Glomerular endothelial cell (primary cell): Measurements from ENCODE around the gene ZNF837. TPM values are rescaled to one million over a fixed set of nuclear protein-coding genes. Genes with fewer than 3 reads are reported as not detected.
"Not testable (repeated sequence)": the region's sequence is repeated elsewhere in the genome, so short reads cannot be mapped to it uniquely, and the experiment has no call there.

Source experiments
- DNase-seq: peaks from one replicate; pipeline ENCODE4 v3.0.0-alpha.2; 2011; ENCODE audit warnings: low read depth, low spot score; ENCODE audit errors: extremely low read depth
- total RNA-seq: library from RNA; depleted of rRNA; stranded (reverse); fragments of >200 nt; gene quantifications from 2 replicates; pipeline ENCODE4 v1.2.3, GENCODE V29; 2015

ZNF837 gene
- total RNA-seq, 1 donor from 2014 or later = 5.3 TPM

DNA sequence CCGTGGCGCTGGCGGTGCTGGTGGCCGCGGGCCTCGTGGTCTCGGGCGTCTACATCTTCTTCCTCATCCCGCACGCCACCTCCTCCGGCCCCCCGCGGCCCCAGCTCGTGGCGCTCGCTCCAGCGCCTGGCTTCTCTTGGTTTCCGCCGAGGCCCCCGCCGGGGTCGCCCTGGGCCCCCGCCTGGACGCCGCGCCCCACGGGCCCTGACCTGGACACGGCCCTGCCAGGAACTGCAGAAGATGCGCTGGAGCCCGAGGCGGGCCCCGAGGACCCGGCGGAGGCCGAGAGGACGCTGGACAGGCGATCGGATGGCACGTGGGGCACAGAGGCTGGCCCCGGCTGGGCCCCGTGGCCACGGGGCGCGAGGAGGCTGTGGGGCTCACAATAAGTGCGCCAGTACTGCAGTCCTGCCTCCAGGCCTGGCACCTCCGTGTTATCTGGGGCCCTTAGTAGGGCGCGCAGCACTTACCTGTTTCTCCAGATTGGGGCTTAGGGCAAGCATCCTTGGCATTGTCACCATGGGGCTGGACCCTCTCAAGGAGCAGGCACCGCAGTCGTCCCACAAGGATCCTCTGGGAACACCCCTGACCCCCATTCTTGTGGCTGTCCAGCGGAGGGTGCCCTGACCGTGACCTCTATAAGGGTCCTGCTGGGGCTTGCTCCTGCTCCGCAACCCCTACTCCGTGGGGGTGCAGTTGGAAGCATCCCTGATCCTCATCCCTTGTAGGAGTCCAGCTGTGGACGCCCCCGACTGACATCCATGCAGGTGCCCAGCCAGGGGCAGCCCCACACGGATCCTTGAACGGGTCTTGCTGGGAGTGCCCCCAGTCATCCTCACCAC is 16.1 kb upstream of the ZNF837 start:
- no peak for DNase-seq

GRCh38 chr19:58395979-58396627 is 15.3 kb upstream of the ZNF837 start:
- DNase-seq = no peak

DNA sequence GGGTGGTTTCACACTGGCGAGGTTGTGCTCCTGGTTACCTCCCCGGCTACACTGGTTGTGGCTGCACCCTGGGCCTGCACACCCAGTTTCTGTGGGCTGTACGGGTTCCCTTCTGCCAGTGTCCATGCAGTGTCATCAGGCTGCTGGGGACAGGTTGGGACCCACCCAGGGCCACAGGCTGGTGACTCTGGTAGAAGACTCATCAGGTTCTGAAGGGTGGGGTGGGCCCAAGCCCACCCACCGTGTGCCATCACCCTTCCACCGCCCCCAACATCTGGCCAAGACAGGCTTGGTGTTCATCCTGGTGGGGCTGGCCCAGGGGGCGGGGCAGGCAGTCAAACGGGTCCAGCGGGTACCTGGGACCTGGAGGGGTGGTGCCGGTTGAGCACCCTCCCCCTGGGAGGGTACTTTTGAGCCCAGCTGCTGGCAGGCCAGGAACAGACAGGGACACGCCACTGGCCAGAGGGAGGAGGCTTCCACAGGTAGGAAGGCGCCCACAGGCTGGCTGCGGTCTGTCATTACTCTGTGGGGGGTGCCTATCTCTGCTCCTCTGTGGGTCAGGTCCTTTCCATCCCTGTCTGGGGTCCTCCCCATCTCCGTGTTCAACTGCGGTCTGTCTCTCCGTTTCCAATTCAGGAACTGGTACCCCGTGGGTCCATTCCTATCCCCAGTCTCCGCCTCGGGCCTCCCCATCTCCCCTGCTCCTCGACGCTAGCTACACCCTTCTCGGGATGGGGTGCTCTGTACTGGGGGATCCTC is 14.6 kb upstream of the ZNF837 start, which contains the start of gene RNF225:
TSS of gene RNF225 (plus strand) at position 437 of the 759 bp plus-strand sequence. CDS start 434 bp downstream, outside the sequence.
- DNase-seq = no peak

DNA sequence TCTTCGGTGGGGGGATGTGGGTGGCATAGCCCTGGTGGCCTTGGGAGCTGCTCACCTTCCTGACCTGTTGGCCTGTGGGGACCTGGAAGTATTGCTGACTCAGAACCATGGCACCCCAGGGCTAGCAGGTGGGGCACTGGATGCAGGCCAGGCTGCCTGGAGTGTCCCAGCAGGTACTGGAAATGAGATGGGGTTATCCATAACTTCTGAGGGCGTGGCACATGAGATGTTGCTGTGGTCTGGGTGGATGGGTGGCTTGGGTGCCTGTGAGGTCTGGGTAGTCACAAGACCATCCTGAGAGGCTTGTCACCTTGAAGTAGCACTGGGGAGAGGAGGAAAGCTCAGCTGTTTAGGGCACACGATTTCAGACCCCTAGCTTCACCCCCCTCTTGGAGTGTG is 14.0 kb upstream of the ZNF837 start:
- no peak for DNase-seq

- DNase-seq = no peak
These were observed 12.8 kb upstream of the ZNF837 start for GRCh38 chr19:58393725-58394033.

- DNase-seq = no peak
These were observed 12.3 kb upstream of the ZNF837 start for GRCh38 chr19:58392945-58393724.

GRCh38 chr19:58388175-58388526 is 7.3 kb upstream of the ZNF837 start:
- DNase-seq = no peak

DNA sequence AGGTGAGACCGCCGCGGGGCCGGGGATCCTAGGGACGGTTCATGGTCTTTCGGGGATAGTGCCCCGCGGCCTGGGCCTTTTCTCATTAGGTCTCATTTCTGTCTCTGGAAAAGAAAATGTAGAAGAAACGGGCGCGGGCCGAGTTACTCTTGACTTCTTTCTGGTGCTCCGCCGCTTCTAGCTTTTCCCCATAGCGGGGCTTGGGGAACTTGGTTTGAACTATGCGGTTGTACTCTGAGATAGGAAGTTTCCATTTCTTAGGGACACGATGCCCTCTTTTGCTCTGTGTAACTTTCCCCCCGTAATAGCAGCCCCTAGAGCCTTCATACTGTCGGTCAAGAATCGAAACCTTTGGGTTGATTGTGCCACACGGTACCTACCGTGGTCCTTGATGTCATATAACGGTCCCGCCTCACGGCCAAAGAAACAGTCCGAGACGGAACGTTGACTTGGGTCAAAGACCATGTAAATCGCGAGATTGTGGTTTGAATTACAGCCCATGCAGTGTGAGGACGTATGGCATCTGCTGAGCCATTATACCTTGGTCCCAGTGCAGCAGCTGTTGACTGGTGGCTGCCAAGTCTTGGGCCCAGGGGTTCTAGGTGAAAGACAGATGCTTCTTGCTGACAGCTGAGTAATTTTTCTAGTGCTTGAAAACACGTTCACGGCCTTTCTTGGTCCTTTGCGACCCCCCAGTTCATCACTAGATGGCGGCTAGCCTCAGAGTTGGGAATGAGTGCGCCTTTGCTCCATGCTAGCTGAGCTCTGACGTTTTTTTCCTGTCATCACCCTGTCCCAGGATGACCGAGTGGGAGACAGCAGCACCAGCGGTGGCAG is 6.7 kb upstream of the ZNF837 start:
- DNase-seq = no peak

- DNase-seq = peak; percentile 91
These were observed 5.9 kb upstream of the ZNF837 start, which contains the start of gene RPS5 for GRCh38 chr19:58386576-58387337. TSS of gene RPS5 (plus strand) at chr19:58387269. CDS start at chr19:58388138, 869 bp downstream.

DNA sequence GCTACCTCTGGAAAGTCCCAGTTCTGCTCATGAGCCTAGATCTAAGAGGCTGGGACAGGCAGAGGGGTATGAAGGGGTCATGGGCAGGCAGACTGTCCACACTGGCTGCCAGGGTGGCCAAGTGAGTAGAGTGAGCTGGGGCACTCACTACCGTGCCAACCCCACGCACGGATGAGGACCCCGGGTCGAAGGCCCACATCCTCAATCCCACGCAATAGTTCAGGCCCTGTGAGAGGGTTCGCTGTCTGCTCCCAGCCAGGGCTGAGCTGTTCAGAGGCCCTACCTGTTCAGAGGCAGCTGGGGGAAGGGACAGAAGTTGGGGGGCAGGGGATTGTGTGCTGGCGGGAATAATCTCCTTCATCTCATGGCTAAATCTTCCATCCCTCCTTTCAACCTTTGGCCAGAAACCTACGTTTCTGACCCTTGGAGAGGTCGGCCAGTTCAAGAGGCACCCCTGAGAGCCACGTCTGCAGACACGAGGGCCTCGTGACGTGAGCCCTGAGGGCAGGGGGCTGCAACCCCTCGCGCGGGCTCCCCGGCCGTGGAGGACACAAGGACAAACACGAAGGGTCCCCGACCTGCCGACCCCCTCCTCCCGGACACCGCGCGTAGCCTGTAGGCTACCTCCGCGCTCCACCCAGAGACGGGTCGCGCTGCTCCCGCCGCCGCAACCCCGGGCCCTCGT is 5.2 kb upstream of the ZNF837 start:
- no peak for DNase-seq

DNA sequence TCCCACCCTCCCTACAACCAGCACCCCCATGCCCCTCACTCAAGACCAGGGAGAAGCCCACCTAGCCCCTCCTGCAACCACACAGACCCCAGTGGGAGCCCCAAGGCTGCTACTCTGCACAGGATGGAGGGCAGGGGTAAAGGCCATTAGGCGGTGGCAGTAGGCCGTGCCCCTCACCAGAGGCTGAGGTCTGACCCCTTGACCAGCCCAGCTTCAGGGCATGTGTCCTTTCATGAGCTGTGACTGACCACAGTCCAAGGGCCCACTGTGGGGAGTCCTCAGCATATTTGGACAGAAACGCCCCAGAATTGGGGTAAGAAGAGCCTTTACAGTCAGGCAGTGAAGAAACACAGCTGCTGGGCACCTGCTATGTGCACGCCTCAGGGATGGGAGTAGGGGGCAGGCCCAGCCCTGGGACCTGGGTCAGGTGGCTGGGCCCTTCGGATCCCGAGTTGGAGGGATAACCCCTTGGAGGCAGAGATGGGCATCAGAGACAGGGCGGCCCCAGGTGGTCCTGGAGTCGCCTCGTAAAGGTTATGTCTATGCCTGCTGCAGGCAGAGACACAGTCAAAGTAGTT is 4.6 kb upstream of the ZNF837 start:
- DNase-seq = no peak

DNA sequence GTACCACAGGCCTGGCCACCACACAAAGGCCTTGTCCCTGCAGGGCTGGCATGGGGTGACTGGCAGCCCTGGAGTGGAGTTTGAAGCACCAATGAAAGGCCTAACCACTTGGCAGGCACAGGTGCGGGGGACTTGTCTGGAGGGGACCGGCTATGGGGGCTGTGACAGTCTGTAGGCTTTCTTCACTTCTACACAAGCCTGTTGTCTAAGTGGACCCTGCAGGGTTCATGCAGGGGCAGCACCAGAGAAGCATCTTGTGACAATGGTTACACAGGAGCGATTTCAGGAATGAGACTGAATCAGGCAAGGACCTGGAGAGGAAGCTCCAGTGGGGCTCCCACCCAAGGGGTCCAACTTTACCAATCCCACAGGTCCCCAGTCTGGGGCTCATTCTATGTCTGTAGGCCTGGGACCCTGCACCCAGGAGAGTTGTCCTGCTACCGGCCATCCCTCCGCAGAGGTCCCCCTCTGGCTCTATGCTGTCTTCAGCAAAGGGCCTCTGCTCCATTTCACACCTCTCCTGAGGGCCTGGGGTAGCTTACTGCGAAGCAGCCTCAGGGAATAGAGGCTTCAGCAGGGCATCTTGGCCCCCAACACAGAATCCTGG is 2.3 kb upstream of the ZNF837 start:
- DNase-seq = no peak

DNA sequence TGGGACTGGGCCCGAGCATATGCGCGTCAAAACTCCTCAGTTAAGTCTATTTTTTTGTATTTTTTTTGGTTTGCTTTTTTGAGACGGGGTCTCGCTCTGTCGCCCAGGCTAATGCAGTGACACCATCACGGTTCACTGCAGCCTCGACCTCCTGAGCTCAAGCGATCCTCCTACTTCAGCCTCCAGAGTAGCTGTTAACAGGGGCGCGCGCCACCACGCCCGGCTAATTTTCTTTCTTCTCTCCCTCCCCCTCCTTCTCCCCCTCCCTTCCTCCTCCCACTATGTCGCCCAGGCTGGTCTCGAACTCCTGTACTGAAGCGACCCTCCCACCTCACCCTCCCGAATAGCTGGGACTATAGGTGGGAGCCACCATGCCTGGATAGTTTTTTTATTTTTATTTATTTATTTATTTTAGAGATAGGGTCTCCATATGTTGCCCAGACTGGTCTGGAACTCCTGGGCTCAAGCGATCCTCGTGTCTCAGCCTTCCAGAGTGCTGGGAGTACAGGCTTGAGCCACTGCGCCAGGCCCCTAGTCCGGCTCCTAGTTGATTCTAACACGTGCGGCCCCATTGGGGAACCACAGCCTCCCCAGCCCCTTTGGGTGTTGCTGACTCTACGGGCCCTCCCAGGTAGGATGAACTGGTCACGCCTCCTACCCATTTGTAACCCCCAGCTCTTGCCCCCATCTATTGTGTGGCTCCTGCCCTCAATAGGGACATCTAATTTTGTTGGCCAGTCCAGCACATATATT is 806 bp upstream of the ZNF837 start:
- no peak for DNase-seq

DNA sequence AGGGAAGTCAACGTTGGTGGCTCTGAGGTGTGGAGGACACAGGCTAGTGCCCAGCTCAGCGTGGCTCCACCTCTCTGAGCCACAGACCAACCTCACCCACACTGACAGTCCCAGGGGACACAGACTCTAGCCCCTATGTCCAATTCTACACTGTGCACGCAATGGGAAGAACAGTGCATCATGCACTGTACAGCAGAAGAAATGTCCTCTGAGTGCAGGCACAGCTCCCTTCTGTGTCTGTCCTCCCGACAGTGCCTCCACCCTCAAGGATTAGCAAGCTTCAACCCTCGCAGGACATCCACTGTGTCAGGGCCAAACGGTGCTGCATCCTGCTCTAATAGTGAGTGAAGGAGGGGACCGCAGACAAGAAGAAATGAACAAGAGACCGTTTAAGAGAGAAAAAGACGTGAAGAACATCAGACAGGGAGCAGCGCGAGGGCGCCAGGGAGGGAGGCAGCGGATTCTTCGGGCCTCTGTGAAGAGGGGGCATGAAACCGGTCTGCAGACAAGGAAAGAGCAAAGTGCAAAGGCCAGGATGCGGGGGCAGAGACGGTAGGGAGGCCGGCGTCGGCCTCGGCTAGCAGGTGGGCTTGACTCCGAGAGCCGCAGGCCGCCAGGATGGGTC is 681 bp downstream of the ZNF837 start:
- DNase-seq = no peak

DNA sequence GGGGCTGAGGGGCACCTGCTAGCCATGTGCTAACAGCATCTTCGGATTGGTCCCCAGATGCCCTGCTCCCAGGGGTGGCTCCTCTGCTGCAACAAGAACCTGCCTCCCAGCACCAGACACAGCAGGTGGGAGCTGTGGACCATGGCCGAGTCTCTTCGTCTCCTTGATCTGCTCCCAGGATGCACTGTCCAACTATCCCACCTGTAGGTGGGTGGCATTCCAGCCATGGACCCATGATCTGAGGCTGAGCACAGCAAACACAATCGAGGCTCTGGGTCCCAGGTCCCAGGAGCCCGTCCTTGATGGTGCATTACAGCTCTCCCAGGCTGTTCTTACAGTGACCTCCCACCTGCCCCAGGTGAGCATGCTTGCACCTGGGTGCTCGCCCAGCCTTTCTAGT is 1.6 kb downstream of the ZNF837 start:
- DNase-seq = no peak

- not testable (repeated sequence) for DNase-seq
These were observed 4.1 kb downstream of the ZNF837 start for GRCh38 chr19:58376724-58377123.

DNA sequence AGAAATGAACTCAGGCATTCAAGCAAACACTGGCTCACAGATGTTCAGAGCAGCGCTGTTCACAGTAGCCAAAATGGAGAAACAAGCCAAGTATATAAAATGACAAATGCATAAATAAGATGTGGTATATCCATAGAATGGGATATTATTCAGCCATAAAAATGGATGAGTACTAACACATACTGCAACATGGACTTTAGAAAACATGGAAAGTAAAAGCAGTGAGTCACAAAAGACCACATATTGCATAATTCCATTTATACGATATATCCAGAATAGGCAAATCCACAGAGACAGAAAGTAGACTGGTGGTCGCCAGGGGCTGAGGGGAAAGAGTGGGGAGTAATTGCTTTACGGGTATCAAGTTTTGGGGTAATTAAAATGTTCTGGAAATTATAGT is 6.6 kb downstream of the ZNF837 start:
- no peak for DNase-seq
